Measurements from ENCODE around the gene DTYMK. TPM values are rescaled to one million over a fixed set of nuclear protein-coding genes. Genes with fewer than 3 reads are reported as not detected.

The DTYMK gene
- total RNA-seq, 1 experiment from 2014 or later, result 142 TPM

Other genes starting within 250 kb of the DTYMK start
- gene STK25, start 178.2 kb downstream of the DTYMK start, total RNA-seq (2014; rRNA removed; shearing (Covaris generic)), result 177 and 197 TPM in 2 replicates
- gene BOK, start 128.1 kb downstream of the DTYMK start, total RNA-seq (2014; rRNA removed; shearing (Covaris generic)), result 21.6 and 22.8 TPM in 2 replicates
- gene THAP4, start 49.7 kb downstream of the DTYMK start, total RNA-seq (2014; rRNA removed; shearing (Covaris generic)), result 103 TPM in 2 replicates
- 67.6 and 69.7 TPM in 2 replicates for gene ATG4B, start 49.1 kb downstream of the DTYMK start, total RNA-seq (2014; rRNA removed; shearing (Covaris generic))
- 29.7 and 32.2 TPM in 2 replicates for gene ING5, start 15.2 kb upstream of the DTYMK start, total RNA-seq (2014; rRNA removed; shearing (Covaris generic))
- 14.5 and 15.3 TPM in 2 replicates for gene D2HGDH, start 47.8 kb upstream of the DTYMK start, total RNA-seq (2014; rRNA removed; shearing (Covaris generic))
- not detected in 2 replicates for gene GAL3ST2, start 90.0 kb upstream of the DTYMK start, total RNA-seq (2014; rRNA removed; shearing (Covaris generic))
- 1.4 TPM in 1 of 2 replicates, not detected in the other for gene NEU4, start 122.4 kb upstream of the DTYMK start, total RNA-seq (2014; rRNA removed; shearing (Covaris generic))
- gene PDCD1, start 172.1 kb upstream of the DTYMK start, total RNA-seq (2014; rRNA removed; shearing (Covaris generic)), result not detected in 2 replicates
- gene RTP5, start 182.9 kb upstream of the DTYMK start, total RNA-seq (2014; rRNA removed; shearing (Covaris generic)), result not detected in 2 replicates

Data from HT1080 (cell line).